GM12891 (cell line): ENCODE measurements around the gene ANGPTL1.

Experiments used
- POLR2A ChIP-seq: IDR thresholded peaks from 2 replicates; pipeline ENCODE4 v1.6.1; 2011; ENCODE audit warnings: low read depth, low read length, control low read depth
- POLR2AphosphoS5 ChIP-seq: IDR thresholded peaks from 2 replicates; pipeline ENCODE4 v1.6.1; 2011; ENCODE audit warnings: low read depth, low read length, control low read depth
- SPI1 ChIP-seq: IDR thresholded peaks from 2 replicates; pipeline ENCODE4 v1.6.1; 2011; ENCODE audit warnings: low read depth, low read length, control low read depth
- TAF1 ChIP-seq: IDR thresholded peaks from 2 replicates; pipeline ENCODE4 v1.6.1; 2011; ENCODE audit warnings: low read depth, low read length, control low read depth

- TF ChIP-seq POLR2A (no peak), POLR2AphosphoS5 (no peak), TAF1 (no peak), SPI1 (no peak)
These were observed 15.7 kb upstream of the ANGPTL1 start for GRCh38 chr1:178886551-178886950.
